ENCODE measurements around the gene ELOVL6.

GRCh38 chr4:110008540-110008939 lies 189.9 kb downstream of the ELOVL6 start:
- TF ChIP-seq CTCF (IDR thresholded peaks at IDR 0.05 in 2 of 3, conservative IDR thresholded peaks at IDR 0.05 in 1 of 3; ENCODE audit: borderline replicate concordance in 1 of 3, insufficient read depth in 1 of 3, low read depth in 2 of 3, low read length in 2 of 3): no peak
- TF ChIP-seq EGR1 (IDR thresholded peaks at IDR 0.05; ENCODE audit: low read depth): no peak
- no peak for TF ChIP-seq POLR2AphosphoS5 (IDR thresholded peaks at IDR 0.05; ENCODE audit: low read depth, low read length)
- no peak for TF ChIP-seq POLR2A (IDR thresholded peaks at IDR 0.05; ENCODE audit: borderline replicate concordance, extremely low read depth, insufficient read depth, insufficient read length)
- no peak for TF ChIP-seq MAX (IDR thresholded peaks at IDR 0.05)
- no peak for TF ChIP-seq YY1 (IDR thresholded peaks at IDR 0.05; ENCODE audit: extremely low read depth, insufficient replicate concordance, low read depth, low read length)
- no peak for TF ChIP-seq FOSL1 (IDR thresholded peaks at IDR 0.05; ENCODE audit: low read depth)
- no peak for TF ChIP-seq SP1 (IDR thresholded peaks at IDR 0.05; ENCODE audit: low read depth)
- no peak for TF ChIP-seq SIN3A (IDR thresholded peaks at IDR 0.05; ENCODE audit: low read depth)
- no peak for TF ChIP-seq RAD21 (IDR thresholded peaks at IDR 0.05; ENCODE audit: low read depth)
- TF ChIP-seq ZNF274 (IDR thresholded peaks at IDR 0.05; ENCODE audit: low read depth, low read length): no peak
- no peak for TF ChIP-seq JUND (IDR thresholded peaks at IDR 0.05)
